ENCODE data around the gene B3GALT4.

- TF ChIP-seq CTCF (IDR thresholded peaks at IDR 0.05) (no peak), POLR2A (IDR thresholded peaks at IDR 0.05) (peak in 1 of 2 donors; percentile 82)
Measured at GRCh38 chr6:33320315-33321181, 43.6 kb downstream of the B3GALT4 start.

All from adrenal gland (tissue), 5 donors.